SHP77 treated with DMSO at 0.1 percent for 48 hours (cell line): Measurements from ENCODE around the gene MEIS1.
"Not testable (repeated sequence)": the region's sequence is repeated elsewhere in the genome, so short reads cannot be mapped to it uniquely, and the experiment has no call there.

ENCODE experiments used
- DNase-seq: peaks from one replicate; lab custom pipeline; 2025; lab: John Stamatoyannopoulos, UW

MEIS1 gene

DNA sequence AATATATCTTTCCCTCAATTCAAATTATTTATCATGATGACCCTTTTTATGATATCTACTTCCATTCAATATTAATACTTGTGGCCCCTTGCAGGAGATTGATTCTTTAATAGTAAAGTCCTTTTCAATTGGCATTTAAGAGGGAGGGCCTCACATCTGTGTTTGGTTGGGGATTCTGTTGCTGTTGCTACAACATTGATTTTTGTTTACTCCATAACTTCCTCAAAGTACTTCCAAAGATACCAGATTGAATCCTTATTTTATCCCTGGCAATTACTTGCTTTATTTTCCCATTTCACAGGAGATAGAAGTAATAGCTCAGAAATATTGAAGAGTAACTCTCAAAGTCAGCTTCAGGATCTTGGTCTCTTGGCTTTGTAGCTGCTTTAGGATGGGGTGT is 32.8 kb downstream of the MEIS1 start:
- DNase-seq: no peak

DNA sequence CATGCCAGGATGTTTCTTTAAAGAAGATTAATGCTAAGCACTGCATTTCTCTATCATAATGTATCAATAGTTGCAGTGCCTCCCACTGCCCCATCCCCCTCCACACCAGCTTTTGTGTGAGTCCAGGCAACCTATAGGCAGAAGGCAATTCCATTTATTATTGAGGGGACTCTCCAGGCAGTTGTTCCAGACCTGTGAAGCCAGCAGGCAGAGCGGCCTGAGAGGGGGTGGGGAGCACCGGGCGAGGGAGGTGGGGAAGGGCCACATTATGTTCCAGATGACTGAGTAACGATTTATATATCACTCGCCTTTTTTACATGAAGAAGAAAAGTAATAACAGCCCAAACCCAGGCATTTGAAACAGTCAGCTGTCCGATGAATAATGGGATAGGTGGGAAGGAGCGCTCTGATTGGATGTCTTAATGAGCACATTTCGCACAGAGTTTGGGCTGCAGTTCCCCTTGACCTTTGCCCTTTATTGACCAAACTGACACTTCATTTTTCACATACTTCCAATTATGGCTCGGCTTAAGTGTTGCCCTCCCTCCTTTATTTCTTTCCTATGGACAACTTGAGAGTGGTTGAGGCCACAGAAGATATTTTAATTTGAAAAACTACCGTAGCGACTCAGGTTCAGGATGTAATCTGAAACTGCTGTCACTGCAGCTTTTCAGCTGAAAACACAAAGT is 34.4 kb downstream of the MEIS1 start:
- DNase-seq: no peak

DNA sequence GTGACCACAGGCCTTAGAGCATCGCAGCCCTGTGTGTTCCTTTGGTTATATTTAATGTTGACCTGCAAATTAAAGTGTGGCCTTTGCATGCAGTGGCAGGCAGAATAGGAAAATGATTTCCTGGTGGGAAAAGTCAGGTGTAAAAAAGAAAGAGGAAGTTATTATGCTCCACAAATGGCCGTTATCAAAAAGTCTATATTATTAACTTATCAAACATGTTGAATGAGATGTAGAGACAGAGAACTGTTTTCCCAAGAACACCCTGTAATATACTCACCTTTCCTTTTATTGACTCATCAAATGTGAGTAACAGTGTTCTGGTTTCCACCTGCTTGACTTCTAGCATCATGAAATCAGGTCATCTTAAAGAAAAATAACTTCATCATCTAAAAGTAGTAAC is 35.3 kb downstream of the MEIS1 start:
- DNase-seq: no peak

DNA sequence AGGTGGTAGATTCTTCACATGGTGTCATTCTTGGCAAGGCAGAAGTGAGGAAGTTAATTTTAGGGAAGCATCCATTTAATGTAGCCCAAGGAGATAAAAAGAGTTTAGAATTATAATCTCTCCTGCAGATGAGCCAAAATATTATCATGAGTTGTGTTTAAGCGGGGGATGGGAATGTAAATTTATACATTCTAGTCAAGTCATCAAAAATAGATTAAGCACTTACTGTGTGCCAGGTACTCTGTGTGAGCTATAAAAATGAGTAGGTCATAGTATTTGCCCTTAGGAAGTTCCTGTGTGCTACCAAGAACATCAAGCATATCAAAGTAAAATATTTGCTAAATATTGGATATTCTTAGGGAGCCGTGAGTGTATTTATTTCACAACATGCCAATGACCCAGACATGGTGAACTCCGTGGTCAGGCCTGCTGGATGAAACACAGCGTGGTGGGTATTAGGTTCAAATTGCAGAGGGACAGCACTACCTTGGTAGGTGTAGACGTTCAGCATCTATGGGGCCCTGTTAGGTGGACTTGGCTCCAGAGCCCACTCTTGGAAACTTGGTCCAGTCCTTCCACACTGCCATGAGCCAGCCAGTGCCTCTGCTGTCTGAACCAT is 37.4 kb downstream of the MEIS1 start:
- DNase-seq: no peak

DNA sequence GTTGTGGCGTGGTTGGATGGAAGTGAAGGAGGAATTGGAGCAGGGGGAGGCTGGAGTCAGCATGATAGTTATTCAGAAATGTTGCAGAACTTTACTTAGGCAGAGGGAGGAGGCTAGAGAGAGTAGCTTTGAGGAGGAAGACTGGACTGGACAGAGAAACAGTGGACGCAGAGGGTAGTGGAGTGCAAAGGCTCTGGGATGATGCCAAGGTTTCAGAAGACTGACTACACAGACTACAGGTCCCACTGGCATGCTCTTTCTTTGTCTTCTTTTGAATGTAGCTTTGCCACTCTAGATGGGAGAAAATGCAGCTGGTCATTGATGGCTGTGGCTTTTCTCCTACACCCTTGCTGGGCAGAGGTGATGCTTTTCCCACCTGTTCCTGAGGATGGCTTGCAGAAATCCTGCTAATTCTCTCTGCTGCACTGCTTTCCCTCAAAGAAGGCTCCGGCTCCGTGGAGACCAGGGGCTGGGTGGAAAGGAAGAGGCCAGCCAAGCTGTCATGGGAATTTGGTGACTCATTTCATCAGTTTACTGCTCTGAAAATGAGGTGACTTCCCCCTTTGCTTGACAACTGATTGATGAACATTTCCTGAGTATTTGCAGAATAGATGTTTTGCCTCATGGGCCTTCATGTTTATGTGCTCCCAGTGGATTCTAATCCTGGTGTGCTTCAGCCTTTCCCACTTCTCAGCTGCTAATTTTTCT is 42.4 kb downstream of the MEIS1 start:
- DNase-seq: no peak

DNA sequence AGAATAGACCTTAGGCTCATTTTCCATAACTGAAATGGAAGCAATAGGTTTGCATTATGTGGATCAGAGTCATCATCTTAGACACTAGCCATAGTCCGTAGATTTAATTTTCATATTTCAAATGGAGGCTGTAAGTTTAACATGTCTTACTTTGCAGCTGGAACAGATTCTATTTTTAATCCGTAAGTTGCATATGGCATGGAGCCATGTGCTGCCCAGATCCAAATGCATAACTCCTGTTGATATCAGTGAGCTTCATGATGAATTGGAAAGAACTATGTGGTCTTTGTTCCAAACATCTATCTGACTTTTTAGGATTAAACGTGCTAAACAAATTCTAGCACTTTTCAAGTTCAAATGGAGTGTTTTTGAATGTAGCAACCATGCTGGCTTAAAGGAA is 43.4 kb downstream of the MEIS1 start:
- no peak for DNase-seq

DNA sequence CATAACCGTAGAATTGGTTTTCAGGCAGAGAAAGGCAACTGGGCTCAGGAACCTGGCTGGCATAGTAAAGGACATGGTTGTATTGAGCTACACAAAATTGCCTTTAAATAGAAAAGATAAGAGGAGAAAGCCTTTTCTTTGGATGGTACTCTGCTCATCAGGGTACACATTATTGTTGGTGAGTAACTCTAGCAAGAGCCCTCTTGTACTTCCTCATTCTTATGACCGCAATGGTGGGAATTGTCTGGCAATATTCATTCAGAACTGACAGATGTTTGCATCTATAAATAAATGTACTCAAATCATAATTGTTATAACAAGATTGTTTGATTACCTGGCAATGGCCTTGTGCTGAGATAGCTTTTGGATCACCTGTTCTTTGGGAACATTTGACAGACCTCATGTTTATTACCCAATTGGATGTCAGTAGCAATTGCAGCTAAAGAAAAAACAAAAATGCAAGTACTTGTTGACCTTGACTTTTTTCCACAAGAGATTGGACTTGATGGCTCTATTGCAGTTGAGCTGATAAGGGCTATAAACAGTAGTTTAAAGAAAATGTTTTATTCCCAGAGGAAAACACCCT is 43.9 kb downstream of the MEIS1 start:
- no peak for DNase-seq

DNA sequence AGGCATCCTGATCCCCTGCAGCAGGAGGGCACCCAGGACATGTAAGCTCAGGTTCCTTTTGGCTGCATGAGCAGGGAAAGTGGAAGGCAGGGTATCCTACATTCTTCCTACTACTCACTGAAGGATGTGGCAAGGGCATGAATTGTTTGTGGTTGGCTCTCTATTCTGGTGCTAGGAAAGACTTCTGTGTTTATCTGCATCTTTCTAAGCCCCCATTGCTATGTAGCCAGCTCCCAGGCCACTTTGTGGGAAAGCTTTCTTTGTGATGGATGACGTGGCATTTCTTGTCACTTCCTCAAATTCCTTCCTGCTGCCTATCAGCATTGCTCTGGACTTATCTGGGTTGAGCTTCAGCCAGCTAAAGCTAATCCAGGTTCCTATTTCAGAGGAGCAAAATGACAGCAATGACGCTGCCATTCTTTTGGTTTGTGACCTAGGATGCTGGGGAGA is 46.2 kb downstream of the MEIS1 start:
- no peak for DNase-seq

DNA sequence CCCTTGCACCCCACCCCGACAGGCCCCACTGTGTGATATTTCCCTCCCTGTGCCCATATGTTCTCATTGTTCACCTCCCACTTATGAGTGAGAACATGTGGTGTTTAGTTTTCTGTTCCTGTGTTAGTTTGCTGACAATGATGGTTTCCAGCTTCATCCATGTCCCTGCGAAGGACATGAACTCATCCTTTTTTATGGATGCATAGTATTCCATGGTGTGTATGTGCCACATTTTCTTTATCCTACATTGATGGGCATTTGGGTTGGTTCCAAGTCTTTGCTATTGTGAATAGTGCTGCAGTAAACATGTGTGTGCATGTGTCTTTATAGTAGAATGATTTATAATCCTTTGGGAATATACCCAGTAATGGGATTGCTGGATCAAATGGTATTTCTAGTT is 50.3 kb downstream of the MEIS1 start:
- DNase-seq: not testable (repeated sequence)

DNA sequence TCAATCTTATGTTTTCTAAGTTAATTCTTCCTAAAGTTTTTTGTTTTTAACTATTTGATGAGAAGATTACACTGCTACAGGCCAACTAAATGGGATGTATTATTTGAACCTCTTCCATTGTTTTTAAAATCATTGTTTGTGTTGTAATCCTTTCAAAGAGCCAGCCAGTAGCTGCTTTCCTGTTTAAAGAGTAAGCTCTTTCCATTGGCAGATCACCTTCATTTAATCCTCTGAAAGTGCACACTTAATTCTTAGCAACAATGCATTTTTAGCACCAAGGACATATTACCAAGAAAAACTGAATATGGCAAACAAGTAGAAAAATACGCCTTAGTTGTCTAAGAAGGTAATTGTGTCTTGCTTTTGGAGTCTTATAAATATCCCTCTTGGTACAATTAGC is 54.0 kb downstream of the MEIS1 start:
- DNase-seq: no peak

DNA sequence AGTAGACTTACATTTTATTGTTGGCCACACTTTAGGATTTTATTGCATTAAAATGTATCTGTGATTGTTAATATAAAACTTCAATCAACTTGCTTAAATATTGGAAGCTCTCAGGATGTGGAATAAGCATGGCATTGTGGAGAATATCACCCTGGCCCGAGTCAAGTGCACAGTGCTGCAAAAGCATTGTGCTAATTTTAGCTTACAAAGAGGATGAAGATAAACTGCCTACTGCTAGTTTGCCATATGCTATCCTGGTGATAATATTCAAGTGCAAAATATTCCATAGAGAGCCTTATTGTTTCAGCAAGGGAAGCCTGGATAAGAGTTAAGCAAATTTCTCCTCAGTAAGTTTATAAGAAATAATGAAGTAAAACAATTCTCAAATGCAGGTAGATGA is 54.5 kb downstream of the MEIS1 start:
- no peak for DNase-seq

DNA sequence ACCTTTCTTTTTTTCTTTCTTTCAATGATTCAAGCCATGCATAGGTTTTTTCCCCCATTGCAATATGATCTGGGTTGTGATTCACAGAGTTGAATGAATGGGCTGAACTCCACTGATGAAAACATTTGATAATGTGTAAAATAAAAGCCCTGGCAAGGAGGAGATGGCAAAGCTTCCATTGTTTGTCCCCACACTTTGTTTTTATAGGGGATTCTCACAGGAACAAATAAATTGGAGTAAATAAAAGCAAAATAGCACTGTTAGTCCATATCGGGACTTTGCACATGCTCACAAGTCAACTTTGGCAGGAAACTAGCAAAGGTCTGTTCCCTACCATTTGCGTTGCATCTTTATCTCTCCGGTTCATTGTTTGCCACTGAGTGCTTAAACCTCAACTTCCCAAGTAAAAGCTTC is 55.7 kb downstream of the MEIS1 start:
- DNase-seq: no peak

DNA sequence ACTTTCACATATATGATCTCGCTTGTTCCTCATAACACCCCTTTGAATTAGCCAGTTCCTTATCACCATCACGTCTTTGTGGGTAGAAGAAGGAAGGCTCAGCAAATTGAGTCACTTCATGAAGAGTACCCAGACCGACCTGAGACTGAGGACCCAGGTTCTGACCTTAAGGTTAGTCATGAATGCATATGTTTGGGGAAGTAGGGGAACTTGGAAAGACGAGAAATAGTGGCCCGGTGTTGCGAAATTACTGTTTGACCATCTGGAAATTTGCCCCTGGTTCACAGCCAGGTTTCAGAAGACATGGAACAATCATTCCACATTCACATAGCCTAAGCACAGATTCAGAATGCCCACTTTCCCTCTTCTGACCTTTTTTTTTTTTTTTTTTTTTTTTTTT is 59.8 kb downstream of the MEIS1 start:
- no peak for DNase-seq

DNA sequence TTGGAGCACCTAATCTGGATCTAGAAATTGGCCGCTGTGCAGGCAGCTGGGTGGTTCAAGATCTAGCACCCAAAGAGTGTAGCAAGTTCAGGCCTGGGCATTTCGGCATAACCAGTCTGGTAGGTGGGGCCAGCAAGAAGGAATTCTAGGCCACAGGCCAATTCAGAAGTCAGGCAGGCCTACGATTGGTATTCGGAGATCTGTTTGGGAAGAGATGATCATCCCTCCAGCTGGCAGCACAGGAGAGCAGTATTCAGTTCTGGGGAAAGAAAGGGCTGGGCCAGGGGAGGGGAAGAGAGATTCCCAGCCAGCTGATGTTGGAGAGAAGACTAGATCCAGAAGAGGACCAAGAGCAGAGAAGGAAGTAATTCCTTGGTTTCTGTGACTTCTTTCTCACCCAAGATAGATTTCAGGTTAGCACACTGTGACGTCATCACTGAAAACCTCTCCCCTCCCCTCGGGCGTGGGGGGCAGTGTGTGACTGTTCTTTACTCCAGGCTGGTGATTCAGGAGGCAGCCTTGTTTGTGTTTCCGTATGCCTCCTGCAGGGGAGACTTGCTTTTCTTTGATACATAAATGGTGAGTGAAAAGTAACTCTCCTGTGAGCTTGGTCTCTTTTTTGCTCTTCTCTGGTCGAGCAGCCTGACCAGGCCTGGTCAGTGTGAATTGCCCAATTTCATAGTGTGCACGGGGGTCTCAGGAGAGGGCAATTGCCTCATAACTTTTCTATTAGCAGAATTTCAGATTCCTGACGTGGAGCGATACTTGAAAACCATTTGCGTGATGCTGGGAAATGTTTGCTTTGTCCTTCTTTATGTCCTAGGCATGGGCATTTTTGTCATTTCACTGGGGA is 61.1 kb downstream of the MEIS1 start:
- DNase-seq: no peak

DNA sequence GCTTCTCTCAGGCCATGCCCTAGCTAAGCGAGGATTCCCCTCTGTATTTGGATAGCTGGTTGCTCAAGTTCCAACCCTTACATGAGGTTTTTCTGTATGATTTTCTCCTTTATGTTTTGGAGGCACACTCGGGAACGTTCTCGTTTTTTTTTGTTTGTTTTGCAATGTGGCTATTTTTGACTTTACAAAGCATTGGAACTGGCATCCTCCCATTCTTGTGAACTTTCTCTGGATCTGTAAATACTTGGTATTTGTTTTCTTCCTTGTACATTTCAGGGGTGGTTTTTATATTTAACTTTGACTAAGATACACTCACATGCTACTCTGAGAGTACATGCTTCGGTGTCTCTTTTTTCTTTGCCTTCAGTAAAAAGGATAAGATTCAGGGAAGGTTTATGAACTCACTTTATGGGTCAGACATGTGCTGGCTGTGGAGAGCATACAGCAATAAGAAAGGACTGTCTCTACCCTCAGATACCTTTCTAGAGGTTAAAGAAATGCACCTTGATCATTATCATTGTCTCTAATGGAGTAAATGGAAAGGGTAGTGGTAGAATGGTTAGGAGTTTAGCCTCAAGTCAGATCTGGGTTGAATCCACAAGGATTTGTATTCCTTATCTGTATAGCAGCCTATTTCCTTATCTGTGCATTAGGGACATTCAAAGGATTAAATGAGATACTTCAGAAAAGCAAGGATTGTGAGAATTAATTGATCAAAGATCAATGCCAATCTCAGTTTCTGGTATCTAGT is 61.9 kb downstream of the MEIS1 start:
- DNase-seq: no peak

DNA sequence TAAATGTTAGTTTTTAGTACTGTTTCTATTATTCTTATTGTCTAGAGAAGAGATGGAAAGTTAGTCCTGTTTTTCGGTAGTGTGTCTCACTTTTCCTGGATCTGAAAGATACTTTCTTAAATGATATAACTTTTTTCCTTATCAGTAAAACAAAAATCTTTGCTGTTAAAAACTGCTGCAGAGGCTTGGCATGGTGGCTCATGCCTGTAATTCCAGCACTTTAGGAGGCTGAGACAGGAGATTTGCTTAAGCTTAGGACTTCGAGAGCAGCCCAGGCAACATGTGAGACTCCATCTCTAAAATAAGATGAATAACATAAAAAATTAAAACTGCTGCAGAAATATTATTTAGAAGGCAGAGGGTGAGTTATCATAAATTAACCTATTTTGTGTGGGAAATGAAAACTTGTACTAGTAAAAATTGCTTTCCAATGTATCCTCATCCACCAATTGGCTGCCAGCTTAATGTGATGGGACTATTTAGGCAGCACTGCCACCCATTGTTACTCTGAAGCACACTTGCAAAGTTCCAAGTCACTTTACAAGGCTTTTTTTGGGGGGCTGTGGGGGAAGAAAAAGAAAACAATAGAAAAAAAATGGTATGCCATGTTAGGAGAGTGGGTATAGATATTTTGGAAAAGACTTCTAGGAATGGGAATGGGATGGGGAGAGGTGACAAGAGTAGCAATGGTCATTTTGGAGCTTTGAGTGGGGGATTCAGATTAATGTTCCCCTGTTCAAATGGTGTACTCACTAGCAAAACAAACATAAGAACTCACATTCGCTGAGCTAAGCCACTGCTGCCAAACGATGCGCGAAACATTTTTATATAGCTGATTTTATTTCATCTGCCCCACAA is 62.7 kb downstream of the MEIS1 start:
- no peak for DNase-seq

DNA sequence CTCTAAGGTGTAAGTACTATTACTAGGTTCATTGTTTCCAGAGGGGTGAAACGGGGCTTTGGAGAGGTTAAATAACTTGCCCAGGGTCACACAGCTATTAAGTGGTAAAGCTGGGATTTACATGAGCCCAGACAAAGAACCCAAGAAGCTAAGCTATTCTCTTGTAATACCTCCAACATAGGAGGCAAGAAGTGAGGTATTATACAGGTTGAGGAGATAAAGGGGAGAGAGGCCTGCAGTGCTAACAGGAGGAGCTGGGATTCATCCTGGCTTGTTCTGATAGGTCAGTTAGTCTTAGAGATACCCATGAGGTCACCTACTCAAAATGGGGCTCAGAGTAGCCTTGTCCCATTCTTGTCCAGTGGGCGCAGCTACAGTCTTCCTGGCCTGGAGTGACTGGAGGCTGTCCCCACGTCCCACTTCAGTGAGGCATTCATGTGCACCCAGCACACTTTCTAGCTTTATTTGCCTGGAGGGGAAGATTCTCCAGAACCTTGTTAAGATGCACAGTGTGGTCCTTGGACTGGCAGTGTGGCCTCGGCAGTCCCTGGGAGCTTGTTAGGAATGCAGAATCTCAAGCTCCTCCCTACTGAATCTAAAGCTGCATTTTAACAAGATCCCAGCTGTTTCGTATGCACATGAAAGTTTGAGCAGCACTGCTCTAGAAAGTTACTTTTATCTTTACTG is 63.5 kb downstream of the MEIS1 start:
- DNase-seq: no peak

DNA sequence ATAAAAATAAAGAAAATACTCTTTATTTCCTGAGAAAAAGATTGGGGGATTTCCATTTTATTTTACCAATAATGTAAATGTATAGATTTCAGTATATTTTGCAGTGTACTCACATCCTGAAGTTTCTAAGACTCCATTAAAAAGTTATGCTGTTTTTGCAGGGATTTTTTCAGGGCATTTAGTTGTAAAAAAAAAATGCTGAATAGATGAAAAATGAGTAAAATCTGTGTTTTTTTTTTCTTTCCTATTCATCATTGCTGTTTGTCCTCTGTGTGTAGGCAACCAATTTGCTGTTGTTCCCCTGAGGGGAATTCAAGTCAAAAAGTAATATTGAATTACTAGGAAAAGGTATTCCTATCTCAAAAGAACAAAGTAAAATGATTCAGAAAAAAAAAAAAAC is 66.3 kb downstream of the MEIS1 start:
- DNase-seq: no peak

DNA sequence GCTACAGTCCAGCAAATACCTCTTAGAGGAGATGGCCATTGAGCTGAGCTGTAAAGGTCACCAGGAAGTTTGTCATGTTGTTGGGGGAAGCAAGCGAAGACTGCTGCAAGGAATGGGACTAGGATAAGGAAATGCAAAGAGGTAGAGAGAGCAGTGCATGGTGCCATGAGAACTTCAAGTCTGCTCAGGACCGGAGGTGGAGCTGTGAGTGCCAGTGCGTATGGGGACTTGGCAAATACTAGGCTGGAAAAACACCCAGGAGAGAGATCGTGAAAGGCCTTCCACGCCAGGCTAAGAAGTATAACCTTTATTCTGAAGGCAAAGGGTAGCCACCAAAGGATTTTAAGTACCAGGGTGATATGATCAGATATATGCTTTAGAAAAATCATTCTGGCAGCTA is 71.3 kb downstream of the MEIS1 start:
- DNase-seq: no peak

DNA sequence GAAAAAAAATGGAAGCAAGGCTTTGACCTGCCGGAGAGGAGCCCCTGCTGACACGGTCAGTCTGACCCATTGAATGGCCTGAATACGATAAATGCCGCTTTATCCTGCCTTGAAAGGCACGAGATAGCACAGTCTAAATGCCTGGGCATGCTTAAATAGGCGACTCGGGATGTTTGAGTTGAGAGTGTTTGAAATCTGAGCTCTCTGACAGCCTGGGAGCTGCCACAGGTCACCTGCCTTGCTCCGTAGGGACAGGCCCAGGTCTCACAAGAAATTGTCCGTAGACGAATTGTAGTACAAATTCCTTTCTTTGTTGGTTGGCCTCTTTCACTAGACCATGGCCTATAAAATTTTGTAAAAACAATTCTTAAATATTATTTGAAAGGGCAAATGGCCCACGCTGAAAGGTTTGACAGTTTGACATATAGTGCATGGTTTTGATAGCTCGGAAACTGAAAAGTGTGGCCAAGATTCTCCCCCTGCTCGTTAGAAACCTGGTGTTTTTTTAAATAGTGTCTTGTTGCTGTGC is 72.8 kb downstream of the MEIS1 start:
- no peak for DNase-seq
